GM19240 (cell line): Measurements from ENCODE around the gene VAV2.
"Not testable (repeated sequence)": the region's sequence is repeated elsewhere in the genome, so short reads cannot be mapped to it uniquely, and the experiment has no call there.

Experiments used
- DNase-seq: peaks from one replicate; pipeline ENCODE4 v3.0.0; 2011; ENCODE audit warnings: low spot score; ENCODE audit not compliant: insufficient read length

The VAV2 gene

GRCh38 chr9:133769511-133770075 is 222.5 kb downstream of the VAV2 start:
- DNase-seq = no peak

- no peak for DNase-seq
These were observed 223.1 kb downstream of the VAV2 start for GRCh38 chr9:133768859-133769510.

GRCh38 chr9:133768371-133768858 is 223.7 kb downstream of the VAV2 start:
- no peak for DNase-seq

GRCh38 chr9:133767625-133768024 is 224.5 kb downstream of the VAV2 start:
- no peak for DNase-seq

- DNase-seq = no peak
These were observed 225.1 kb downstream of the VAV2 start for GRCh38 chr9:133767008-133767407.

GRCh38 chr9:133766234-133766633 is 225.9 kb downstream of the VAV2 start:
- not testable (repeated sequence) for DNase-seq

- DNase-seq = no peak
These were observed 228.6 kb downstream of the VAV2 start for GRCh38 chr9:133763272-133764183.

GRCh38 chr9:133762488-133763271 is 229.4 kb downstream of the VAV2 start:
- no peak for DNase-seq

- DNase-seq = no peak
These were observed 230.4 kb downstream of the VAV2 start for GRCh38 chr9:133761641-133762248.

- no peak for DNase-seq
These were observed 231.3 kb downstream of the VAV2 start for GRCh38 chr9:133760713-133761290.

- no peak for DNase-seq
These were observed 232.2 kb downstream of the VAV2 start for GRCh38 chr9:133759946-133760345.

GRCh38 chr9:133759146-133759900 is 232.8 kb downstream of the VAV2 start:
- no peak for DNase-seq

GRCh38 chr9:133758228-133758627 is 233.9 kb downstream of the VAV2 start:
- no peak for DNase-seq

GRCh38 chr9:133754688-133755227 is 237.4 kb downstream of the VAV2 start:
- no peak for DNase-seq

- no peak for DNase-seq
These were observed 237.9 kb downstream of the VAV2 start for GRCh38 chr9:133754187-133754586.

- DNase-seq = no peak
These were observed 239.2 kb downstream of the VAV2 start for GRCh38 chr9:133752739-133753446.

GRCh38 chr9:133750982-133751649 is 241.0 kb downstream of the VAV2 start:
- no peak for DNase-seq

- no peak for DNase-seq
These were observed 244.8 kb downstream of the VAV2 start for GRCh38 chr9:133747309-133747708.
